CD4-positive, alpha-beta T cell treated with Interleukin-17A for 1 hour (primary cell): Measurements from ENCODE around the gene WFDC6.

ENCODE experiments used
- DNase-seq: peaks from one replicate; pipeline ENCODE4 v3.0.0-alpha.2; 2020

Gene WFDC6

GRCh38 chr20:45515147-45515913, 24.0 kb downstream of the WFDC6 start, which contains the start of gene SPINT3:
SPINT3 (minus strand) TSS chr20:45515622; CDS start chr20:45515608, 14 bp downstream.
- DNase-seq: no peak

GRCh38 chr20:45510242-45510862, 28.9 kb downstream of the WFDC6 start:
- DNase-seq: no peak

GRCh38 chr20:45509091-45509490, 30.2 kb downstream of the WFDC6 start:
- no peak for DNase-seq

GRCh38 chr20:45508068-45508886, 31.0 kb downstream of the WFDC6 start:
- DNase-seq: no peak

- no peak for DNase-seq
Observed at GRCh38 chr20:45507011-45507820, 32.1 kb downstream of the WFDC6 start.

DNA sequence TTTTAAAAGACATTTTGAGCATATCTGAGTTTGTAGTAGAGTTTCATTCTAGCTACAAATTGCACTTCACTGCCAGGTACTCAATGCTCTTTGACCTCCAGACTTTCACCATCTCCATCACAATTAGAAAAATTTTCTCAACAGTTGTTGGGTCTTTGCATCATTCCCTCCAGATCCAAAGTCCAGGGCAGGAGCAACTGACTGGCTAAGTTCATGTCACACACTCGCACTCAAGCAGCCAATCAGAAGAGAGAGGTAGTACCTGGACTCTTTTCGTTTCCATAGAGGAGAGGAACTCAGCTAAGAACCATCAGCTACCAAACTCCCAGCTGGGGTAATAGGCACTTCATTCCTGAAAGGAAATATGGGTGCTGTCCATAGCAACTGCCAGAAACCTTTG, 32.9 kb downstream of the WFDC6 start:
- DNase-seq: no peak

DNA sequence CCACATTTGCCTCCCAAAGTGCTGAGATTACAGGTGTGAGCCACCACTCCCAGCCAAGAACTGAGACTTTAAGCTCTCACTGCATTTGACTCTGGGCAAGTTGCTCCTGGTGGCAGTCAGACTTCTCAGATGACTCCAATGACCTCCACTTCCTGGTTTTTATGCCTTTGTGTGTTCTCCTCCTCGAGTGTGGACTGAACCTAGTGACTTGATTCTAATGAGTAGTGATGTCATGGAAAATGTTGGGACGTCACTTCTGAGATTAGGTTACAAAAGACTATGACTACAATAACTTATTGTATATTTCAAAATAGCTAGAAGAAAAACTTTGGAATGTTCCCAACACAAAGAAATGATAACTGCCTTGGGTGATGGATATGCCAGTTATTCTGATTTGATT, 35.9 kb downstream of the WFDC6 start:
- DNase-seq: no peak

- no peak for DNase-seq
Observed at GRCh38 chr20:45502561-45502960, 36.7 kb downstream of the WFDC6 start.

DNA sequence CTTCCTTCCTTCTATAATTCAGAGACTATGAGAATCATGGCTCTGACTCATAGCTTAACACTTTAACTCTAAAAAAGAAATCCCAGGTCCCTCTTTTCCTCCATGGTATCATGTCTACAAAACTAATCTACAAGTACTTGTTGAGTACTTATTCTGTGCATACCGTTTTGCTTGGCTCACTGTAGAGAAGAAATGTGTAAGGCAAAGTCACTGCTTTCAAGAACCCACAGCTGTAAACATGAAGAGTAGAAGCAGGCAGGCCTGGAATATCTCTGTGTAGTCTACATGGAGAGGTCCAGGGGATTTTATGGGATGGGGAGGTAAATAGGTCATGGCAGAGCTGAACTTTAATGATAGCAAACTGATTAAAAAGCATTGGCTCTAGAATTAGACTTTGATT, 37.7 kb downstream of the WFDC6 start:
- no peak for DNase-seq

DNA sequence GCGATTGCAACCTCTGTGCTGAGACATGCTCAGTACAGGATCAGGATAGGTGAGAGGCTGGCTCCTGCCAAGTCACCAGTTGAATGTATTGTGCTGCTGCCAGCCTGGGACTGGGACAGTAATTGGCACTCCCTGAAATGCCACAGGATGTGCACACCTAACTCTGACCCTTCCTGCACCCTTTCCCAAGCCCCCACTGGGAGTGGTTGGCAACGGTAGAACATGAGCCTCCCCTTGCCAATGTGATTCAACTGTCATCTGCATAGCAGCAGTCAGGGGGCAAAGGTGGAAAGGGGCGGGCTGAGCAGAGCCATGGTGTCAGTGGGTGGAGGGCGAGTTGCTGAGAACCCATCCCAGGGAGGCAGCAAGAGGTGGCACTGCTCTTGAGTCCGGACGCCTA, 39.3 kb downstream of the WFDC6 start:
- no peak for DNase-seq

DNA sequence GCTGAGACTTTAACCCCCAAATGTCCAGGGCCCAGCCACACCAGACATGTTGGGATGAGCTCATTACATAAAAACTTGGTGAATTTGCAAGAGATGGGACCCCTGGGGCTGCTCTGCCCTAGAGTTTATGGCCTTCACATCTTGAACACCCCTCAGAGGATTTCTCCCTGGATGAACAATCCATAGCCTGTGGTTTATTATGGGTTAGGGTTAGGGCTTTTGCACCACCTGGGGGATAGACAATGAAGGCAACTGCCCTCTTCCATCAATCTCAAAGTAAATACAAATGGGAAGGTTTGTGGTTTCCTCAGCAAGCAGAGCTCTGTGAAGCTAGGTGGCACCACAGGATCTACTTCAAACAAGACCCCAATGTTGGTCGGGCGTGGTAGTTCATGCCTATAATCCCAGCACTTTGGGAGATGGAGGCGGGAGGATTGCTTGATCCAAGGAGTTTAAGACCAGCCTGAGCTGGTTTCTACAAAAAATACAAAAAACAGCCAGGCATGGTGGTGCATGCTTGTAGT, 41.2 kb downstream of the WFDC6 start:
- no peak for DNase-seq

DNA sequence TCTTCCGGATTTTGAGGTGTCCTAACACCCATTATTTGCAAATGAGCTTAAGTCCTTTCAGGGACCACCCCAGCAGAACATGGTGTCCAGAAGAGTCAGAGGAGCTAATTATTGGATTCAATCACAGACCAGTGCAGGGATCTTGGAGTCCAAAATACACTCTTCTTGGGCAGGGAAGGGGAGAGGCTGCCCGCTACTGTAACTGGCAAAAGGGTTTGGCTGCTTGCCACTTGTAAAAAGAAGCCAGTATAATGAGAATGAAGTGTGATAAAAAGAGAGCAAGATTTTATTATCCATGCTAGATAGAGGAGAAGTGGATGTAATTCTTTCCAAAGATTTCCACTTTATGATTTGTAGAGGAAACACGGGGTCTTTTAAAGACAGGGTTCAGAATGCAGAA, 43.1 kb downstream of the WFDC6 start:
- no peak for DNase-seq

DNA sequence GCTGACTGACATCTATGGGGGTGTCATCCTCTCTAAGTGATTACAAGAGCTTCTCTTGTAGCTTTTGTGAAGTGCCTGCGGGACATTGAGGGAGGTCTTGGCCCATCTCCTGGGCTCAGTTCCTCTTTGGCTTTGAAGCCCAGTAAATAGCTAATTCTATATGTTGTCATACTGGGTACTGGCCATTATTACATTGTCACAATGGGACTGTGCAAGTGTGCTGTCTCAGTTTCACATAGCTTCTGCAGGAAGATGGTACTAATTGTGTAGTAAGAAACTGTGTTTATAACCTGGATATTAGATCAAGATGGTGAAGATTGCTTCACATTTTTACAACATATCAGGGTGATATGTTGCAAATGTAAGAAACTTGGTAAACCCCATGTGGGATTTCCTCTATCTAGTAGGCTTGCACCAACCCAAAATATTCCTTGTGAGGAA, 43.8 kb downstream of the WFDC6 start:
- DNase-seq: no peak

DNA sequence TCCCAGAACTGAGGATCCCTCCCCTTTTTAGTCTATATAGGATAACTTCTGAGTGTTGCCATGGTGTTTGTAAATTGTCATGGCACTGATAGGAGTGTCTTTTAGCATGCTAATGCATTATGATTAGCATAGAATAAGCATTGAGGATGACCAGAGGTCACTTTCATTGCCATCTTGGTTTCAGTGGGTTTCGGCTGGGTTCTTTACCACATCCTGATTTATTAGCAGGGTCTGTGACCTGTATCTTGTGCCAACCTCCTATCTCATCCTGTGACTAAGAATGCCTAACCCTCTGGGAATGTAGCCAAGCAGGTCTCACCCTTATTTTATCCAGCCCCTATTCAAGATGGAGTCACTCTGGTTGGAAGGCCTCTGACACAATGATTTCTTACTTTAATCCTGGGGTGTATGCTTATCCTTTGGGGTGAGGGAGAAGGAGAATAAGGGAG, 50.2 kb downstream of the WFDC6 start:
- DNase-seq: no peak

DNA sequence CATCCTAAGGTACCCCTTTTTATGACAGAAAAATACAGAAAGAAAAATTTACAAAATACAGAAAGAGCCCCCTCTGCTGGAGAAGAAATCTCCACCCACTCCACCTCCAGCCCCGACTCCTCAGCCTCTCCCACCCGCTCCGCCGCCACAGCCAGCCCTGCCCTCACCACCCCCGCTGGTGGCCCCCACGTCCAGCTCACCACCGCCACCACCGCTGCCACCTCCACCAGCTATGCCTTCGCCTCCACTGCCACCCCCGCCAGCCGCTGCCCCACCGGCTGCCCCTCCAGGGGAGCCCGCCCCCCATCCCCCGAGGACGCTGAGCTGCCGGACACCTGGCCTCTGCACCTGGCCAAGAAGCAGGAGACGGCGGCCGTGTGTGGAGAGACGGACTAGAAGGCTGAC, 52.0 kb downstream of the WFDC6 start:
- DNase-seq: no peak

- DNase-seq: no peak
Observed at GRCh38 chr20:45485388-45485787, 53.9 kb downstream of the WFDC6 start.

DNA sequence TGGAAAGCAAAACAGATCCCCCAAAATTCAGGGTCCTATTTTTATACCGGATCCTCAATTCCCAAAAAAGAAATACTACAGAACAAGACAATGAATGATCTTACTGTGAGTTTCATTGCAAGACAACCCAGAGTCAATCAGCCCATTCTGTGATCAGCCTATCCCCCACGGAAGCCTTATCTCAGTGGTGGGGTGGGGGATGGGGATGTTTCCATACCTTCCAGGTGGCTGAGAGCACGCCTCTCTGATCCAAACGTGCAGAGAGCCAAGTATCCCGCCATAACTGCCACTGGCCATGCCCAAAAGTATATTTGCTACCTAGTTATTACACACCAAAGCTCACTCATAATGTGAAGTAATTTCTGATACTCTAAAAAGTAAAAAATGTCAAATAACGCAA, 54.6 kb downstream of the WFDC6 start:
- DNase-seq: no peak
